GM12878 (cell line): ENCODE measurements around the gene SHROOM4. TPM values are rescaled to one million over a fixed set of nuclear protein-coding genes. Genes with fewer than 3 reads are reported as not detected.

Experiments
- CUX1 ChIP-seq: IDR thresholded peaks from 2 replicates; pipeline ENCODE4 v1.6.1; 2012; ENCODE audit warnings: improper control_type of control experiment, low read depth, low read length; ENCODE audit not compliant: insufficient replicate concordance
- HSF1 ChIP-seq: fragments of 150-350 bp; IDR thresholded peaks from 2 replicates; pipeline ENCODE4 v1.6.1; 2014; ENCODE audit warnings: mild to moderate bottlenecking, low read depth, low read length
- IKZF1 ChIP-seq: fragments of 450-650 bp; conservative IDR thresholded peaks from 2 replicates; pipeline ENCODE4 v1.6.1; 2017; ENCODE audit warnings: antibody characterized with exemption, mild to moderate bottlenecking
- ZBTB11 ChIP-seq: fragments of 450-650 bp; formaldehyde crosslinking; IDR thresholded peaks from 2 replicates; pipeline ENCODE4 v1.5.0; 2022; ENCODE audit warnings: mild to moderate bottlenecking, missing genetic modification characterization
- ZBTB33 ChIP-seq: fragments of 450-650 bp; IDR thresholded peaks from 2 replicates; pipeline ENCODE4 v1.6.1; 2017; ENCODE audit warnings: mild to moderate bottlenecking
- ZNF217 ChIP-seq: fragments of 450-650 bp; IDR thresholded peaks from 2 replicates; pipeline ENCODE4 v1.6.1; 2017; ENCODE audit warnings: antibody characterized with exemption, mild to moderate bottlenecking
- polyA plus RNA-seq, 11 experiments: library from polyadenylated mRNA; depleted of rRNA in 4 of 11; unstranded in 6 of 11; stranded (reverse) in 5 of 11; fragments of >200 nt; fragmentation: Nextera tagmentation in 4 of 11; fragmentation: Illumina TruSeq in 1 of 11; extraction: Ambion mirVana in 4 of 11; extraction: Trizol in 1 of 11; gene quantifications; 1 replicate in 1 of 11; 2 replicates in 10 of 11; pipeline versions ENCODE4 v1.2.1 to v1.2.3, GENCODE V29; 2011 to 2016; ENCODE audit warnings: inconsistent platforms in 2 of 11, missing spikeins in 2 of 11, low read depth in 1 of 11
- total RNA-seq, 4 experiments: library from RNA; depleted of rRNA in 3 of 4; stranded (reverse); fragments of >200 nt in 3 of 4; fragmentation: Illumina TruSeq in 1 of 4; extraction: Trizol in 1 of 4; gene quantifications; 2 replicates each; pipeline versions ENCODE4 v1.2.1 to v1.2.3, GENCODE V29; 2013 to 2021

The SHROOM4 gene
- total and polyA plus RNA-seq, 10 of the 15 experiments (the other 5 are each of a cell fraction or from before 2014, with no cell fraction given): 0.01 to 0.03 TPM; not detected in 8

GRCh38 chrX:50858548-50858947 lies 44.6 kb upstream of the SHROOM4 start (continued):
- TF ChIP-seq CUX1: no peak
- no peak for TF ChIP-seq IKZF1
- no peak for TF ChIP-seq ZBTB33
- TF ChIP-seq HSF1: no peak
- TF ChIP-seq ZBTB11 (CRISPR knock-in tag): no peak
- TF ChIP-seq ZNF217: no peak
